Osteoblast (primary cell): Measurements from ENCODE around the gene PDX1. TPM values are rescaled to one million over a fixed set of nuclear protein-coding genes. Genes with fewer than 3 reads are reported as not detected.
"Not testable (repeated sequence)": the region's sequence is repeated elsewhere in the genome, so short reads cannot be mapped to it uniquely, and the experiment has no call there.

Experiments
- DNase-seq: peaks from one replicate; pipeline ENCODE4 v3.0.0; 2011; ENCODE audit warnings: low spot score, mixed read lengths; ENCODE audit not compliant: insufficient read length; ENCODE audit errors: missing footprints
- H2AFZ ChIP-seq: 2 replicates; pipeline ENCODE4 v1.6.0; 2011; ENCODE audit warnings: mild to moderate bottlenecking, low read length
- H3K27ac ChIP-seq: 2 replicates; pipeline ENCODE4 v1.5.1; 2011; ENCODE audit warnings: mild to moderate bottlenecking, low read depth, low read length, moderate library complexity
- H3K27me3 ChIP-seq: 2 replicates; pipeline ENCODE4 v1.6.0; 2012; ENCODE audit warnings: mild to moderate bottlenecking, control low read depth, inconsistent platforms, low read length, moderate library complexity; ENCODE audit not compliant: insufficient read depth
- H3K36me3 ChIP-seq: 2 replicates; pipeline ENCODE4 v1.5.1; 2011; ENCODE audit warnings: mild to moderate bottlenecking, low read length, control low read depth, moderate library complexity; ENCODE audit not compliant: insufficient read depth
- H3K4me1 ChIP-seq: 2 replicates; pipeline ENCODE4 v1.5.1; 2011; ENCODE audit warnings: mild to moderate bottlenecking, low read length, control low read depth, moderate library complexity; ENCODE audit not compliant: insufficient read depth
- H3K4me2 ChIP-seq: 2 replicates; pipeline ENCODE4 v1.6.0; 2011; ENCODE audit warnings: mild to moderate bottlenecking, low read length; ENCODE audit not compliant: insufficient read depth
- H3K4me3 ChIP-seq: fragments of 200-600 bp; sonication (generic); 3 replicates; pipeline ENCODE4 v1.5.1; 2012; ENCODE audit warnings: mild to moderate bottlenecking, low read length, inconsistent platforms; ENCODE audit not compliant: insufficient read depth
- H3K79me2 ChIP-seq: 2 replicates; pipeline ENCODE4 v1.6.0; 2012; ENCODE audit warnings: mild to moderate bottlenecking, low read length, control low read depth, inconsistent platforms; ENCODE audit not compliant: insufficient read depth
- H3K9me3 ChIP-seq: 2 replicates; pipeline ENCODE4 v1.5.1; 2011; ENCODE audit warnings: low read depth, low read length, control low read depth
- H4K20me1 ChIP-seq: 2 replicates; pipeline ENCODE4 v1.6.0; 2012; ENCODE audit warnings: mild to moderate bottlenecking, low read length, control low read depth; ENCODE audit not compliant: insufficient read depth
- total RNA-seq: library from RNA; depleted of rRNA; stranded (reverse); fragments of >200 nt; gene quantifications from 2 replicates; pipeline ENCODE4 v1.2.3, GENCODE V29; 2012
- TF ChIP-seq, protein P1 (sequence below): IDR thresholded peaks from 2 replicates; pipeline ENCODE4 v1.5.1; 2011; ENCODE audit warnings: mild to moderate bottlenecking, low read depth, low read length, moderate library complexity; ENCODE audit errors: extremely low read depth

PDX1 gene
- total RNA-seq, 1 donor = not detected

DNA sequence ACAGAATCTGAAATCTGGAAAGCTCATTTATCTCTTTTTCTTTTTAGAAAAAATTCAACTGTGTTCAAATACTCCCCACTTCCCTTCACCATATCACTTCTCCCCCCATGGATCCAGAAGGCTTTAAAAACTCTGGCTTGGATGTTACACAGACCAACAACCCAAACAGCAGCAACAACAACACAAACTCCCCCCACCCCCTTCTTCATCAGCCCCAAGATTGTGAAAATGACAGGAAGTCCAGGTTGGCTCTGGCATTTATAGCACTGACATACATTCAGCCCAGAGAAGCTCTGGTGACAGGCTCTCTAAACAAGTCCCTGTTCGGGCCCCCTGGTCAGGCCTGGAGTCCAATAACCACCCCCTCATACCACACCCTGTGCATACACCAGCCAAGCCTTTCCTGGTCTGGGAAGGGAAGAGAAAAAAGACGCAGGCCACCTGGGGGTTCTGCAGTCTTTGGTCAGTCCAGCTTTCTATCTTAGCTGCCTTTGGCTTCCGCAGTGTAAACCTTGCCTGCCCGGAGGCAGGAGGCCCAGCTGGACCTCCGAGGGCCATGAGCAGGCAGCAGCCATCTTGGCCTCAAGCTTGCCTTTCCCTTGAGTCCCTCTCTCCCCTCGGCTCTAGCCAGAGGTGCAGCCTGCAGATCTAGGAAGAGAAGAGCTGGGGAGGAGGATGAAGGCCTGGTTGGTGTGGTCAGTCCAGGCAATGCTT is 42.5 kb downstream of the PDX1 start:
- Histone ChIP-seq H3K4me2 (no peak overlapping the region), H3K27me3 (peaks cover 69% of the 10 kb centered on the region), H3K9me3 (no peaks in the 10 kb centered on the region), H2AFZ (no peak overlapping the region), H3K79me2 (no peaks in the 10 kb centered on the region), H3K27ac (no peak overlapping the region), H3K4me3 (no peak overlapping the region), H3K4me1 (no peaks in the 10 kb centered on the region), H4K20me1 (no peaks in the 10 kb centered on the region), H3K36me3 (no peaks in the 10 kb centered on the region)
- TF ChIP-seq, protein P1, sequence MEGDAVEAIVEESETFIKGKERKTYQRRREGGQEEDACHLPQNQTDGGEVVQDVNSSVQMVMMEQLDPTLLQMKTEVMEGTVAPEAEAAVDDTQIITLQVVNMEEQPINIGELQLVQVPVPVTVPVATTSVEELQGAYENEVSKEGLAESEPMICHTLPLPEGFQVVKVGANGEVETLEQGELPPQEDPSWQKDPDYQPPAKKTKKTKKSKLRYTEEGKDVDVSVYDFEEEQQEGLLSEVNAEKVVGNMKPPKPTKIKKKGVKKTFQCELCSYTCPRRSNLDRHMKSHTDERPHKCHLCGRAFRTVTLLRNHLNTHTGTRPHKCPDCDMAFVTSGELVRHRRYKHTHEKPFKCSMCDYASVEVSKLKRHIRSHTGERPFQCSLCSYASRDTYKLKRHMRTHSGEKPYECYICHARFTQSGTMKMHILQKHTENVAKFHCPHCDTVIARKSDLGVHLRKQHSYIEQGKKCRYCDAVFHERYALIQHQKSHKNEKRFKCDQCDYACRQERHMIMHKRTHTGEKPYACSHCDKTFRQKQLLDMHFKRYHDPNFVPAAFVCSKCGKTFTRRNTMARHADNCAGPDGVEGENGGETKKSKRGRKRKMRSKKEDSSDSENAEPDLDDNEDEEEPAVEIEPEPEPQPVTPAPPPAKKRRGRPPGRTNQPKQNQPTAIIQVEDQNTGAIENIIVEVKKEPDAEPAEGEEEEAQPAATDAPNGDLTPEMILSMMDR = no peak
- DNase-seq = no peak

DNA sequence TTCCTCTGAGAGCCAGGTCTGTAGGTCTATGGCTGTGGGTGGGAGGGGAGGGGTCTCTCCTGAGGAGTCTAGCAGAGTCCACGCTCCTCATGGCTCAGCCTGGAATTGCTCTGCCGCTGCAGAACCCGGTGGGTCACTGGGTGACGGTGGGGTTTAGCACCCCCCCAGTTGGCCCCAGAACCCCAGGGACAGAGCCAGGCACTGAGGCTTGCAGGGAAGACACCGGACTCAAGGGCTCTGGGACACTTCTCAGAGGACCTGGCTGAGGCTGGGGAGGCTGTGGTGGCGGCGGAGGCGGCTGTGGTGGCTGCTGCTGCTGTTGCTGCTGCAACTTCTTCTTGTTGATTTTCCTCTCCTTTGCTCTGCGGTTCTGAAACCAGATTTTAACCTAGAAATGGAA is 43.2 kb downstream of the PDX1 start:
- Histone ChIP-seq H3K9me3 (no peaks in the 10 kb centered on the region), H3K36me3 (no peaks in the 10 kb centered on the region), H4K20me1 (no peaks in the 10 kb centered on the region), H3K79me2 (no peaks in the 10 kb centered on the region), H3K27ac (no peak overlapping the region), H3K27me3 (peaks cover 70% of the 10 kb centered on the region), H3K4me1 (no peaks in the 10 kb centered on the region), H3K4me2 (no peak overlapping the region), H2AFZ (no peak overlapping the region), H3K4me3 (no peak overlapping the region)
- TF ChIP-seq, protein P1 = no peak
- no peak for DNase-seq

DNA sequence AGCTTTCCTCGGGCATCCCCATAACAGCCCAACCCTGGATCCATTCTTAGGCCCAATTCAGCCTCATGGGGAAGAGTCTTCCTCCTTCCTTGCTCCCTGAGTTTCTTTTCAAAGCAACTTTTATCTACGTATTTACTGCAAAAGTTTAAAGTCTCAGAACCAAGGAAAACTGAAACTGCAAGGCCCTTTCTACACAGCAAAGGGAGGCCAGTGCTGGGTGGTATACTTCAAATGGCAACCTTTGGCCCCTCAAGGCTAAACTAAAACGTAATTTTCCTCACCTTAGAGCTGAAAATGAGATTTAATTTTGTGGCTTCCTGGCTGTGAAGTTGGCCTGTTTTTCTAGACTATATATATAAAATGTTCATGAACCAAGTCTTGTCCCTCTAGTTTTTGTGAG is 43.7 kb downstream of the PDX1 start:
- Histone ChIP-seq H3K4me2 (no peak overlapping the region), H3K27ac (no peak overlapping the region), H2AFZ (no peak overlapping the region), H4K20me1 (no peaks in the 10 kb centered on the region), H3K9me3 (no peaks in the 10 kb centered on the region), H3K27me3 (peaks cover 72% of the 10 kb centered on the region), H3K79me2 (no peaks in the 10 kb centered on the region), H3K36me3 (no peaks in the 10 kb centered on the region), H3K4me1 (no peaks in the 10 kb centered on the region), H3K4me3 (no peak overlapping the region)
- DNase-seq = peak; percentile 67
- TF ChIP-seq, protein P1 = no peak

DNA sequence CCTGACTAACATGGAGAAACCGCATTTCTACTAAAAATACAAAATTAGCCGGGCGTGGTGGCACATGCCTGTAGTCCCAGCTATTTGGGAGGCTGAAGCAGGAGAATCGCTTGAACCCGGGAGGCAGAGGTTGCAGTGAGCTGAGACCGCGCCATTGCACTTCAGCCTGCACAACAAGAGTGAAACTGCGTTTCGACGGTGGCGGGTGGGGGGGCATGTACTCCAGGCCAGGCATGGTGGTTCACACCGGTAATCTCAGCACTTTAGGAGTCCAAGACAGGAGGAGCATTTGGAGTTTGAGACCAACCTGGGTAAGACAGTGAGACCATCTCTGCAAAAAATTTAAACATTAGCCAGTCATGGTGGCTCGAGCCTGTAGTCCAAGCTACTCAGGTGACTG is 44.4 kb downstream of the PDX1 start:
- H3K27me3 ChIP-seq = peaks cover 78% of the 10 kb centered on the region
- not testable (repeated sequence) for H3K36me3 ChIP-seq, H3K27ac ChIP-seq, H3K4me3 ChIP-seq, H3K4me2 ChIP-seq, H2AFZ ChIP-seq, H3K4me1 ChIP-seq, DNase-seq, H3K9me3 ChIP-seq, H3K79me2 ChIP-seq, H4K20me1 ChIP-seq
